ENCODE data around the gene CHKA. TPM values are rescaled to one million over a fixed set of nuclear protein-coding genes. Genes with fewer than 3 reads are reported as not detected.

CHKA gene
- polyA plus RNA-seq, 1 of the 3 experiments (the other 2 are of a cell fraction), result 12.3 TPM

GRCh38 chr11:68142028-68142412, 20.8 kb upstream of the CHKA start:
- Histone ChIP-seq H3K27me3 (ENCODE audit: insufficient read depth) (no peaks in the 10 kb centered on the region), H3K27ac (ENCODE audit: low read depth in 2 of 2, low read length in 1 of 2) (no peak overlapping the region), H3K4me3 (ENCODE audit: low read depth in 2 of 2, low read length in 1 of 2) (no peak overlapping the region), H3K79me2 (ENCODE audit: insufficient read depth) (no peaks in the 10 kb centered on the region), H3K4me1 (ENCODE audit: control insufficient read depth in 1 of 2, insufficient read depth in 2 of 2, low read depth in 1 of 2, low read length in 1 of 2) (peaks cover 0 to 22% of the 10 kb centered on the region in 2 experiments; a peak in 1 of 4 replicates), H3K36me3 (replicated peaks in 1 of 2; ENCODE audit: control insufficient read depth in 1 of 2, insufficient read depth in 2 of 2, low read length in 1 of 2) (no peaks in the 10 kb centered on the region), H3K9me3 (no peaks in the 10 kb centered on the region), H3K9me2 (no peaks in the 10 kb centered on the region), H4K20me1 (ENCODE audit: insufficient read depth) (no peaks in the 10 kb centered on the region), H3K9ac (no peak overlapping the region), H3K4me2 (no peak overlapping the region), H2AFZ (ENCODE audit: low read depth) (no peak overlapping the region), H3F3A (replicated peaks; ENCODE audit: insufficient read depth) (no peaks in the 10 kb centered on the region)
- no peak for DNase-seq
- ChIA-PET POLR2A (no interaction called here), CTCF (no interaction called here)
- 85% methylated on average over 13 of the region's 13 CpGs for WGBS (ENCODE audit: low lambda C conversion rate)
- TF ChIP-seq CTCF (IDR thresholded peaks at IDR 0.05), result no peak
- TF ChIP-seq SIN3A (IDR thresholded peaks at IDR 0.05; ENCODE audit: borderline replicate concordance, low read depth, low read length), result no peak
- TF ChIP-seq RFX5 (IDR thresholded peaks at IDR 0.05; ENCODE audit: low read length), result no peak
- no peak for TF ChIP-seq TAF1 (IDR thresholded peaks at IDR 0.05; ENCODE audit: borderline replicate concordance, low read depth, low read length)
- no peak for TF ChIP-seq ZBTB33 (IDR thresholded peaks at IDR 0.05; ENCODE audit: borderline replicate concordance, low read depth)
- TF ChIP-seq CHD2 (IDR thresholded peaks at IDR 0.05; ENCODE audit: low read length, partially characterized antibody), result no peak
- no peak for TF ChIP-seq USF2 (IDR thresholded peaks at IDR 0.05; ENCODE audit: borderline replicate concordance, low read depth, low read length)
- no peak for TF ChIP-seq GABPA (IDR thresholded peaks at IDR 0.05; ENCODE audit: low read depth)
- no peak for TF ChIP-seq REST (IDR thresholded peaks at IDR 0.05; ENCODE audit: low read depth, low read length)
- no peak for TF ChIP-seq EP300 (IDR thresholded peaks at IDR 0.05; ENCODE audit: borderline replicate concordance in 1 of 2, low read depth in 1 of 2, low read length in 1 of 2)
- no peak for TF ChIP-seq YY1 (IDR thresholded peaks at IDR 0.05; ENCODE audit: low read depth)
- TF ChIP-seq POLR2AphosphoS5 (IDR thresholded peaks at IDR 0.05; ENCODE audit: low read depth, low read length), result no peak
- TF ChIP-seq JUND (IDR thresholded peaks at IDR 0.05), result no peak
- no peak for TF ChIP-seq NRF1 (IDR thresholded peaks at IDR 0.05; ENCODE audit: low read depth, low read length)

Data from SK-N-SH (cell line).